Smooth muscle cell (in vitro differentiated cells): ENCODE results near the gene ZKSCAN2. TPM values are rescaled to one million over a fixed set of nuclear protein-coding genes. Genes with fewer than 3 reads are reported as not detected.

Source experiments
- DNase-seq: peaks from one replicate; lab custom pipeline; 2025; ENCODE audit not compliant: unreplicated experiment; lab: John Stamatoyannopoulos, UW
- H2AFZ ChIP-seq: fragments of 200-600 bp; sonication (generic); 2 replicates; pipeline ENCODE4 v1.6.0; 2016; ENCODE audit warnings: antibody characterized with exemption, low read depth, mild to moderate bottlenecking
- H3F3A ChIP-seq: fragments of 200-600 bp; sonication (generic); 2 replicates; pipeline ENCODE4 v1.6.0; 2017; ENCODE audit warnings: antibody characterized with exemption, low read depth
- H3K27ac ChIP-seq: fragments of 200-600 bp; sonication (generic); 2 replicates; pipeline ENCODE4 v1.5.1; 2016; ENCODE audit warnings: low read depth, mild to moderate bottlenecking
- H3K27me3 ChIP-seq: fragments of 200-600 bp; sonication (generic); 2 replicates; pipeline ENCODE4 v1.6.1; 2016; ENCODE audit warnings: low read depth, mild to moderate bottlenecking
- H3K36me3 ChIP-seq: fragments of 200-600 bp; sonication (generic); 2 replicates; pipeline ENCODE4 v1.5.1; 2016; ENCODE audit warnings: low read depth
- H3K4me1 ChIP-seq: fragments of 200-600 bp; sonication (generic); 2 replicates; pipeline ENCODE4 v1.5.1; 2016; ENCODE audit warnings: low read depth
- H3K4me2 ChIP-seq: fragments of 200-600 bp; sonication (generic); 2 replicates; pipeline ENCODE4 v1.6.0; 2016; ENCODE audit warnings: mild to moderate bottlenecking
- H3K4me3 ChIP-seq: fragments of 200-600 bp; sonication (generic); 2 replicates; pipeline ENCODE4 v1.5.1; 2016; ENCODE audit warnings: mild to moderate bottlenecking
- H3K79me2 ChIP-seq: fragments of 200-600 bp; sonication (generic); 2 replicates; pipeline ENCODE4 v1.6.0; 2016; ENCODE audit warnings: low read depth, mild to moderate bottlenecking
- H3K9ac ChIP-seq: fragments of 200-600 bp; sonication (generic); 2 replicates; pipeline ENCODE4 v1.6.0; 2016; ENCODE audit warnings: low read depth
- H3K9me3 ChIP-seq: fragments of 200-600 bp; sonication (generic); replicated peaks from 2 replicates; pipeline ENCODE4 v1.5.1; 2016; ENCODE audit warnings: low read depth
- H4K20me1 ChIP-seq: fragments of 200-600 bp; sonication (generic); 2 replicates; pipeline ENCODE4 v1.6.0; 2016; ENCODE audit warnings: low read depth
- CTCF ChIP-seq: fragments of 200-600 bp; sonication (generic); IDR thresholded peaks from 2 replicates; pipeline ENCODE4 v1.5.1; 2017; ENCODE audit warnings: borderline replicate concordance, mild to moderate bottlenecking, antibody characterized with exemption; ENCODE audit not compliant: insufficient read depth, poor library complexity, severe bottlenecking
- WGBS: methylation state at CpG from one replicate; pipeline ENCODE4 v1.1.7; 2016; ENCODE audit warnings: low lambda C conversion rate; 5-methylcytosine and 5-hydroxymethylcytosine counted together
- polyA plus RNA-seq: library from polyadenylated mRNA; unstranded; fragments of >200 nt; fragmentation: Nextera tagmentation; extraction: Ambion mirVana; gene quantifications from 2 replicates; pipeline ENCODE4 v1.2.1, GENCODE V29; 2016
- total RNA-seq: library from RNA; depleted of rRNA; stranded (reverse); fragments of >200 nt; gene quantifications from 2 replicates; pipeline ENCODE4 v1.2.3, GENCODE V29; 2014

ZKSCAN2 gene
- total and polyA plus RNA-seq, 2 experiments from 2014 or later = 1.6 to 5.7 TPM

GRCh38 chr16:25189305-25189704 is 68.3 kb downstream of the ZKSCAN2 start:
- H3K4me2 ChIP-seq = no peak overlapping the region
- WGBS = 96% methylated on average over 6 of the region's 6 CpGs
- H3K27me3 ChIP-seq = no peaks in the 10 kb centered on the region
- no peaks in the 10 kb centered on the region for H3F3A ChIP-seq
- H4K20me1 ChIP-seq = no peaks in the 10 kb centered on the region
- H3K4me3 ChIP-seq = no peak overlapping the region
- H3K36me3 ChIP-seq = no peaks in the 10 kb centered on the region
- no peak overlapping the region for H2AFZ ChIP-seq
- no peaks in the 10 kb centered on the region for H3K4me1 ChIP-seq
- no peaks in the 10 kb centered on the region for H3K9me3 ChIP-seq
- no peak overlapping the region for H3K9ac ChIP-seq
- H3K27ac ChIP-seq = no peak overlapping the region
- no peaks in the 10 kb centered on the region for H3K79me2 ChIP-seq
- no peak for TF ChIP-seq CTCF
- no peak for DNase-seq

- Histone ChIP-seq H3K27me3 (no peaks in the 10 kb centered on the region), H3K9ac (no peak overlapping the region), H3K4me1 (no peaks in the 10 kb centered on the region), H3K36me3 (no peaks in the 10 kb centered on the region), H3K27ac (no peak overlapping the region), H3K4me3 (no peak overlapping the region), H4K20me1 (no peaks in the 10 kb centered on the region), H2AFZ (no peak overlapping the region), H3K79me2 (no peaks in the 10 kb centered on the region), H3K9me3 (no peaks in the 10 kb centered on the region), H3F3A (no peaks in the 10 kb centered on the region), H3K4me2 (no peak overlapping the region)
- DNase-seq = no peak
- no peak for TF ChIP-seq CTCF
- 92% methylated on average over 3 of the region's 3 CpGs for WGBS
Measured at GRCh38 chr16:25187491-25187795, 70.2 kb downstream of the ZKSCAN2 start.

Other genes with a start within 250 kb of the ZKSCAN2 start
- 24.1 and 34.6 TPM in 2 replicates for gene ARHGAP17, start 242.5 kb downstream of the ZKSCAN2 start, total RNA-seq
- gene ARHGAP17, start 242.5 kb downstream of the ZKSCAN2 start, polyA plus RNA-seq = 38.3 and 40.5 TPM in 2 replicates
- gene LCMT1, start 146.1 kb downstream of the ZKSCAN2 start, total RNA-seq = 29.5 and 57.6 TPM in 2 replicates
- gene LCMT1, start 146.1 kb downstream of the ZKSCAN2 start, polyA plus RNA-seq = 45.3 and 52.5 TPM in 2 replicates
- gene AQP8, start 40.9 kb downstream of the ZKSCAN2 start, total RNA-seq = 0.18 TPM in 1 of 2 replicates, not detected in the other
- 0.18 TPM in 1 of 2 replicates, not detected in the other for gene AQP8, start 40.9 kb downstream of the ZKSCAN2 start, polyA plus RNA-seq